ENCODE measurements around the gene COLEC11. TPM values are rescaled to one million over a fixed set of nuclear protein-coding genes. Genes with fewer than 3 reads are reported as not detected.

COLEC11 gene
- polyA plus RNA-seq, 2 of the 4 experiments (the other 2 are of a cell fraction) = 0.30 to 0.97 TPM

DNA sequence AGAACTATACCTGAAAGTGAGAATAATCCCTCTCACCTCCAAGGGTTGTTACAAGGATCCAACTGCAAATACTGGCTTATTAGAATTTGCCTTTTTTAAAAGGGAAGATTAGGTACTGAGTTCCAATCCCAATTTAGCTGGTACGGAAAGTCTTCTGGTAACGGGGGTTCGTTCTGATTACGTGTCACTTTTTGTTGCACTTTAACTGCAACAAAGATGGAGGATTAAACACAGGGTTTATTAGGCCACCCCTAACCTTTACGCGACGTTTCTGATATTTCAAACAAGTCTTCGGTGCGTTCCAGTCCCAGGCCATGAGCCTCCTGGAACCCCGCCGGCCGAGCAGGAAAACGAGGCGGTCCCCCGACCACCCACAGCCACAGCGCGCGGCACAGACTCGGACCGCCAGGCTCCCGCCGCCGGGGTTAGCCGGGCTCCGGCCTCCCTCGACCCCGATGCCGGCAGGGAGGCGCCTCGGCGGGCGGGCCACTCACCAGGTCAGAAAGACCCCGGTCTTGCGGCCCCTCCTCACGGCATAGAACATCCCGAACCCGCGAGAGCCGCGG, 37.2 kb upstream of the COLEC11 start:
- TF ChIP-seq PHF8 (IDR thresholded peaks at IDR 0.05; ENCODE audit: borderline replicate concordance, low read depth) (peak; percentile 98; the same call in 1 of the 2 replicates), HDAC2 (IDR thresholded peaks at IDR 0.05) (peak; percentile 85; the same call in 1 of the 2 replicates), KDM5A (IDR thresholded peaks at IDR 0.05) (peak; percentile 92), CEBPB (IDR thresholded peaks at IDR 0.05) (no peak)
- FAIRE-seq (no peak), ATAC-seq (peak; percentile 46 to 55; a peak in 5 of 6 replicates), DNase-seq (ENCODE audit: low read depth in 1 of 2, low spot score in 1 of 2) (peak in 1 of 2 experiments; percentile 25)
- ChIA-PET CTCF (interaction anchor here (0.8 to 2.7 kb wide), 5 partner anchors 14 to 133 kb away, joined by 3 to 9 read pairs (median 3); no protein-coding TSS in a partner anchor), POLR2A (interaction anchor here (0.6 to 2.1 kb wide), 27 partner anchors 8 to 180 kb away, joined by 3 to 62 read pairs (median 8); partner anchors contain the start of genes ADI1, EIPR1, RPS7 and TRAPPC12)
- 2% methylated on average over 40 of the region's 40 CpGs for WGBS (ENCODE audit: missing lambda C conversion rate)
- Histone ChIP-seq H3K4me3 (peak overlapping the region; percentile 94), H3K27ac (peak overlapping the region; percentile 90 to 94), H3K9me3 (no peaks in the 10 kb centered on the region), H3K4me2 (peak overlapping the region; percentile 83), H3K4me1 (peaks cover 15% of the 10 kb centered on the region)

GRCh38 chr2:3558205-3559014, 36.5 kb upstream of the COLEC11 start, which contains the start of gene RNASEH1:
Gene RNASEH1, minus strand, starts transcription at chr2:3558333. Its CDS starts 73 bp downstream, at chr2:3558260.
- peak; percentile 59 for FAIRE-seq
- ATAC-seq = peak; percentile 99
- Histone ChIP-seq H3K4me3 (peak within 1 kb of the TSS; percentile 94), H3K4me1 (peaks cover 15% of the 10 kb centered on the region), H3K27ac (peak within 1 kb of the TSS; percentile 93 to 94), H3K9me3 (no peaks in the 10 kb centered on the region), H3K4me2 (peak within 1 kb of the TSS; percentile 90)
- DNase-seq (ENCODE audit: low read depth in 1 of 2, low spot score in 1 of 2) = peak; percentile 99 to 100
- CTCF ChIA-PET = interaction anchor here (0.6 to 2.7 kb wide), 6 partner anchors 15 to 134 kb away, joined by 3 to 9 read pairs (median 3); no protein-coding TSS in a partner anchor
- WGBS (ENCODE audit: missing lambda C conversion rate) = 3% methylated on average over 33 of the region's 67 CpGs
- POLR2A ChIA-PET = interaction anchor here (0.5 to 2.1 kb wide), 30 partner anchors 8 to 181 kb away, joined by 3 to 62 read pairs (median 6); partner anchors contain the start of genes ADI1, EIPR1, RPS7 and TRAPPC12
- TF ChIP-seq EP300 (IDR thresholded peaks at IDR 0.05) (no peak), ESRRA (IDR thresholded peaks at IDR 0.05; ENCODE audit: borderline replicate concordance, low read length) (peak; percentile 60), ZSCAN20 (CRISPR knock-in tag; IDR thresholded peaks at IDR 0.05) (no peak), MAZ (IDR thresholded peaks at IDR 0.05; ENCODE audit: borderline replicate concordance, low read depth, low read length) (no peak), EHMT2 (IDR thresholded peaks at IDR 0.05; ENCODE audit: low read depth) (no peak), RCOR1 (IDR thresholded peaks at IDR 0.05; ENCODE audit: low read depth, low read length) (no peak), CHD4 (IDR thresholded peaks at IDR 0.05; ENCODE audit: borderline replicate concordance) (no peak), BHLHE40 (IDR thresholded peaks at IDR 0.05; ENCODE audit: low read depth, low read length) (peak; percentile 53), JUN (IDR thresholded peaks at IDR 0.05) (peak; percentile 88 to 96), TFCP2L1 (CRISPR knock-in tag; IDR thresholded peaks at IDR 0.05) (no peak), HOXB5 (CRISPR knock-in tag; IDR thresholded peaks at IDR 0.05) (peak; percentile 92), JUNB (IDR thresholded peaks at IDR 0.05) (no peak), FOSL2 (IDR thresholded peaks at IDR 0.05) (no peak), FOSL2 (CRISPR knock-in tag; IDR thresholded peaks at IDR 0.05) (peak; percentile 60), TP53 (CRISPR knock-in tag; IDR thresholded peaks at IDR 0.05) (peak; percentile 85; the same call in 1 of the 2 replicates), HDAC2 (IDR thresholded peaks at IDR 0.05) (no peak), PHF8 (IDR thresholded peaks at IDR 0.05; ENCODE audit: borderline replicate concordance, low read depth) (no peak; the same call in 1 of the 2 replicates), MAFK (IDR thresholded peaks at IDR 0.05; ENCODE audit: partially characterized antibody) (no peak), CBX2 (IDR thresholded peaks at IDR 0.05; ENCODE audit: borderline replicate concordance, low read depth) (no peak), CHD2 (IDR thresholded peaks at IDR 0.05; ENCODE audit: low read length, partially characterized antibody) (no peak), SREBF2 (IDR thresholded peaks at IDR 0.05) (no peak), ZFP36 (IDR thresholded peaks at IDR 0.05; ENCODE audit: borderline replicate concordance, partially characterized antibody) (no peak), RNF2 (IDR thresholded peaks at IDR 0.05; ENCODE audit: borderline replicate concordance, low read depth) (no peak), NFE2L2 (conservative IDR thresholded peaks at IDR 0.05; ENCODE audit: low read length) (no peak), HOXA7 (CRISPR knock-in tag; IDR thresholded peaks at IDR 0.05) (peak; percentile 91), KDM5A (IDR thresholded peaks at IDR 0.05) (no peak; the same call in 1 of the 2 replicates), SMC3 (IDR thresholded peaks at IDR 0.05) (no peak; the same call in 1 of the 3 replicates), FOSB (CRISPR knock-in tag; IDR thresholded peaks at IDR 0.05) (peak; percentile 81; the same call in 1 of the 2 replicates)
- TF ChIP-seq, protein P1, sequence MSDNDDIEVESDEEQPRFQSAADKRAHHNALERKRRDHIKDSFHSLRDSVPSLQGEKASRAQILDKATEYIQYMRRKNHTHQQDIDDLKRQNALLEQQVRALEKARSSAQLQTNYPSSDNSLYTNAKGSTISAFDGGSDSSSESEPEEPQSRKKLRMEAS (IDR thresholded peaks at IDR 0.05) = peak; percentile 100
- TF ChIP-seq, protein P2, sequence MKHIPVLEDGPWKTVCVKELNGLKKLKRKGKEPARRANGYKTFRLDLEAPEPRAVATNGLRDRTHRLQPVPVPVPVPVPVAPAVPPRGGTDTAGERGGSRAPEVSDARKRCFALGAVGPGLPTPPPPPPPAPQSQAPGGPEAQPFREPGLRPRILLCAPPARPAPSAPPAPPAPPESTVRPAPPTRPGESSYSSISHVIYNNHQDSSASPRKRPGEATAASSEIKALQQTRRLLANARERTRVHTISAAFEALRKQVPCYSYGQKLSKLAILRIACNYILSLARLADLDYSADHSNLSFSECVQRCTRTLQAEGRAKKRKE (CRISPR knock-in tag; IDR thresholded peaks at IDR 0.05; ENCODE audit: low read depth) = peak; percentile 94
- TF ChIP-seq, protein P3, sequence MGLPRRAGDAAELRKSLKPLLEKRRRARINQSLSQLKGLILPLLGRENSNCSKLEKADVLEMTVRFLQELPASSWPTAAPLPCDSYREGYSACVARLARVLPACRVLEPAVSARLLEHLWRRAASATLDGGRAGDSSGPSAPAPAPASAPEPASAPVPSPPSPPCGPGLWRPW (IDR thresholded peaks at IDR 0.05) = no peak
- TF ChIP-seq, protein P4, sequence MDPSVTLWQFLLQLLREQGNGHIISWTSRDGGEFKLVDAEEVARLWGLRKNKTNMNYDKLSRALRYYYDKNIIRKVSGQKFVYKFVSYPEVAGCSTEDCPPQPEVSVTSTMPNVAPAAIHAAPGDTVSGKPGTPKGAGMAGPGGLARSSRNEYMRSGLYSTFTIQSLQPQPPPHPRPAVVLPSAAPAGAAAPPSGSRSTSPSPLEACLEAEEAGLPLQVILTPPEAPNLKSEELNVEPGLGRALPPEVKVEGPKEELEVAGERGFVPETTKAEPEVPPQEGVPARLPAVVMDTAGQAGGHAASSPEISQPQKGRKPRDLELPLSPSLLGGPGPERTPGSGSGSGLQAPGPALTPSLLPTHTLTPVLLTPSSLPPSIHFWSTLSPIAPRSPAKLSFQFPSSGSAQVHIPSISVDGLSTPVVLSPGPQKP (IDR thresholded peaks at IDR 0.05; ENCODE audit: low read depth, low read length) = no peak
- TF ChIP-seq, protein P5, sequence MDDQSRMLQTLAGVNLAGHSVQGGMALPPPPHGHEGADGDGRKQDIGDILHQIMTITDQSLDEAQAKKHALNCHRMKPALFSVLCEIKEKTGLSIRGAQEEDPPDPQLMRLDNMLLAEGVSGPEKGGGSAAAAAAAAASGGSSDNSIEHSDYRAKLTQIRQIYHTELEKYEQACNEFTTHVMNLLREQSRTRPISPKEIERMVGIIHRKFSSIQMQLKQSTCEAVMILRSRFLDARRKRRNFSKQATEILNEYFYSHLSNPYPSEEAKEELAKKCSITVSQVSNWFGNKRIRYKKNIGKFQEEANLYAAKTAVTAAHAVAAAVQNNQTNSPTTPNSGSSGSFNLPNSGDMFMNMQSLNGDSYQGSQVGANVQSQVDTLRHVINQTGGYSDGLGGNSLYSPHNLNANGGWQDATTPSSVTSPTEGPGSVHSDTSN (IDR thresholded peaks at IDR 0.05) = peak; percentile 22; the same call in 1 of the 2 replicates
